Measurements from ENCODE around the gene MYO1B.

DNA sequence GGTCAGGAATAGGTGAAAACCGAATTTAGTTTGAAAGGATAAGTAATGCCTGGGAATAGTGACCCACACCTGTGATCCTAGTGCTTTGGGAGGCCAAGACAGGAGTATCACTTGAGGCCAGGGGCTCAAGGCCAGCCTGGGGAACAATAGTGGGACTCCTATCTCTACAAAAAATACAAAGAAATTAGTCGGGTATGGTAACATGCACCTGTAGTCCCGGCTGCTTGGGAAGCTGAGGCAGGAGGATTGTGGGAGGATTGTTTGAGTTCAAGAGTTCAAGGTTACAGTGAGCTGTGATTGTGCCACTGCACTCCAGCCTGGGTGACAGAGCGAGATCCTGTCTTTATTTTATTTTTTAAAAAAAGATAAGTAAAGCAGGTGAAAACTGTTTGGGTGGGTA is 3.8 kb upstream of the MYO1B start:
- TF ChIP-seq POLR2A (IDR thresholded peaks at IDR 0.05; ENCODE audit: low read depth, low read length) (no peak), POLR2AphosphoS5 (IDR thresholded peaks at IDR 0.05; ENCODE audit: low read depth, low read length) (no peak)

All from GM12892 (cell line).